ENCODE measurements around the gene PRPF40A.

DNA sequence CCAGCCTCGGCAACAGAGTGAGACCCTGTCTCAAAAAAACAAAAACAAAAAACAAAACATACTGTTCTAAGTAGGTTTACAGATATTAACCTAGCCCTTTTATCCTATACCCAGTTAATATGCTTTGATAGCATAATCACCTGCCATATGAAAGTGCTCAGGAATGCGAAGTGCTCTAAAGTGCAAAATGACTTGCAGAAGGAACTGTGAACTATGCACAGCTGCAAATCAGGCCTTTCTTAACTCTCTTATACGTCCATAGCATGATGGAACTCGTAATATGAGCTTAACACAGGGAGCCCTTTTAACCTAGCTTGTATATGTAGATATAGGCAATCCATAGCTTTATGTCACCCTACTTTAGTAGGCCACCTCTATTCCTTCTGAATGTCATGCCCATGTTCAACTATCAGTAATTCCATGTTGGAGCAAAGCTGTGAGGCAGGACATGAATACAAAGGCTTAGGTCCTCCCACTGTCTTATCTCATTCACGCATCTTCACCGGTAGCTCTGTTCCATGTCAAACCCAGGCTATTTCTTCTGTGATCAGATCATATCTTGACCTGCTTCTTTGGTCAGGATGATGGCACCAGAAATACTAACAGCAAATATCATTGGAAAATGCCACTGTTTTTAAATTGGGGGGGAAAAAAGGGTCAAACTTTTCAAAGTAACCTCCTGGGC lies 72.9 kb downstream of the PRPF40A start:
- TF ChIP-seq KAT7 (CRISPR knock-in tag; IDR thresholded peaks at IDR 0.05; ENCODE audit: borderline replicate concordance) (no peak), REST (IDR thresholded peaks at IDR 0.05; ENCODE audit: borderline replicate concordance in 1 of 2, low read depth in 1 of 2, low read length in 2 of 2) (no peak), MXI1 (IDR thresholded peaks at IDR 0.05; ENCODE audit: borderline replicate concordance, low read depth, low read length) (no peak), U2AF1 (optimal IDR thresholded peaks at IDR 0.05; ENCODE audit: low read depth, low read length) (no peak), POLR2A (IDR thresholded peaks at IDR 0.05; ENCODE audit: insufficient read depth in 1 of 2, low read depth in 2 of 2, low read length in 2 of 2) (no peak)
- TF ChIP-seq, protein P1, sequence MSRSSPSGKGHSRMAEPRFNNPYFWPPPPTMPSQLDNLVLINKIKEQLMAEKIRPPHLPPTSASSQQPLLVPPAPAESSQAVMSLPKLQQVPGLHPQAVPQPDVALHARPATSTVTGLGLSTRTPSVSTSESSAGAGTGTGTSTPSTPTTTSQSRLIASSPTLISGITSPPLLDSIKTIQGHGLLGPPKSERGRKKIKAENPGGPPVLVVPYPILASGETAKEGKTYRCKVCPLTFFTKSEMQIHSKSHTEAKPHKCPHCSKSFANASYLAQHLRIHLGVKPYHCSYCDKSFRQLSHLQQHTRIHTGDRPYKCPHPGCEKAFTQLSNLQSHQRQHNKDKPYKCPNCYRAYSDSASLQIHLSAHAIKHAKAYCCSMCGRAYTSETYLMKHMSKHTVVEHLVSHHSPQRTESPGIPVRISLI (CRISPR knock-in tag; IDR thresholded peaks at IDR 0.05; ENCODE audit: borderline replicate concordance), result no peak

Measured in HepG2 (cell line).